K562 (cell line): ENCODE measurements around the gene FHIT. TPM values are rescaled to one million over a fixed set of nuclear protein-coding genes. Genes with fewer than 3 reads are reported as not detected.
A peak's percentile ranks its signal among the peaks of the same experiment; 100 is the strongest.
"Not testable (repeated sequence)": the region's sequence is repeated elsewhere in the genome, so short reads cannot be mapped to it uniquely, and the experiment has no call there.

Experiments used
- ATAC-seq: fragments of 200-7000 bp; cut with Tn5 transposase; 3 replicates; pipeline ENCODE4 v1.9.1; 2020; ENCODE audit warnings: moderate library complexity
- BruUV-seq: library from RNA; stranded (reverse); fragments of 400-500 nt; replicated peaks from 2 replicates; lab custom pipeline; 2021; lab: Mats Ljungman, UMichigan
- CTCF ChIA-PET: fragments of 300-600 bp; formaldehyde crosslinking; extraction: SDS; loops from one replicate; lab custom pipeline; 2021; ENCODE audit warnings: low intra/inter-chr PET ratio; lab: Yijun Ruan, JAX
- POLR2A ChIA-PET: fragments of 300-600, 350-650 bp; sonication (Branson Sonifier 250); formaldehyde crosslinking; extraction: SDS; loops from one replicate; lab custom pipeline; 2021; ENCODE audit warnings: antibody characterized with exemption, inconsistent platforms; lab: Yijun Ruan, JAX
- DNase-seq, 4 experiments: peaks; one replicate each; pipeline versions ENCODE4 v3.0.0 to v3.0.0-alpha.2; 2011 to 2018; ENCODE audit warnings: low spot score in 3 of 4, mixed read lengths in 3 of 4; ENCODE audit errors: extremely low read depth in 1 of 4
- FAIRE-seq: peaks from 2 replicates; lab custom pipeline; 2011; peaks lifted over from hg19 to GRCh38; lab: Jason Lieb, UNC
- H2AFZ ChIP-seq: 2 replicates; pipeline ENCODE4 v1.6.0; 2011; ENCODE audit warnings: low read depth, low read length, control low read depth, inconsistent platforms
- H3K27ac ChIP-seq: fragments of 200-600 bp; 3 replicates; pipeline ENCODE4 v1.8.0; 2011; ENCODE audit warnings: low read depth, mild to moderate bottlenecking, control low read depth, inconsistent platforms, low read length, moderate library complexity, mixed read lengths; ENCODE audit errors: extremely low read depth
- H3K27me3 ChIP-seq, 2 experiments: fragments of 300-600 bp in 1 of 2; 2 replicates in 1 of 2; 3 replicates in 1 of 2; pipeline versions ENCODE4 v1.6.0 to v1.8.0; 2011; ENCODE audit warnings: inconsistent platforms in 2 of 2, low read length in 2 of 2, mild to moderate bottlenecking in 1 of 2, mixed read lengths in 1 of 2, moderate library complexity in 1 of 2; ENCODE audit not compliant: control insufficient read depth in 2 of 2, insufficient read depth in 2 of 2
- H3K36me3 ChIP-seq: fragments of 300-600 bp; 3 replicates; pipeline ENCODE4 v1.8.0; 2011; ENCODE audit warnings: mild to moderate bottlenecking, low read length, inconsistent platforms; ENCODE audit not compliant: control insufficient read depth, insufficient read depth
- H3K4me1 ChIP-seq, 2 experiments: fragments of 200-600 bp in 1 of 2; replicated peaks in 1 of 2; 2 replicates in 1 of 2; 3 replicates in 1 of 2; pipeline versions ENCODE4 v1.5.1 to v1.8.0; 2011; ENCODE audit warnings: inconsistent platforms in 2 of 2, low read length in 2 of 2, mild to moderate bottlenecking in 1 of 2, mixed read lengths in 1 of 2, moderate library complexity in 1 of 2; ENCODE audit not compliant: control insufficient read depth in 2 of 2, insufficient read depth in 2 of 2
- H3K4me2 ChIP-seq: 2 replicates; pipeline ENCODE4 v1.6.1; 2011; ENCODE audit warnings: low read length, control low read depth, inconsistent platforms, mixed read lengths; ENCODE audit not compliant: insufficient read depth
- H3K4me3 ChIP-seq: fragments of 200-600 bp; sonication (generic), shearing (Covaris generic); 2 replicates; pipeline ENCODE4 v1.5.1; 2016; ENCODE audit warnings: control low read depth, inconsistent platforms
- H3K79me2 ChIP-seq: fragments of 200-600 bp; 3 replicates; pipeline ENCODE4 v1.8.0; 2011; ENCODE audit warnings: low read length, inconsistent platforms; ENCODE audit not compliant: control insufficient read depth, insufficient read depth
- H3K9ac ChIP-seq, 2 experiments: 2 replicates each; pipeline versions ENCODE4 v1.6.0 to v1.6.1; 2011; ENCODE audit warnings: low read depth in 2 of 2, low read length in 2 of 2, control low read depth in 1 of 2, inconsistent platforms in 1 of 2, mild to moderate bottlenecking in 1 of 2, mixed read lengths in 1 of 2; ENCODE audit not compliant: insufficient read depth in 1 of 2
- H3K9me1 ChIP-seq: one replicate; pipeline ENCODE4 v1.6.0; 2011; ENCODE audit warnings: inconsistent platforms, mild to moderate bottlenecking, low read length, moderate library complexity; ENCODE audit not compliant: control insufficient read depth, insufficient read depth
- H3K9me3 ChIP-seq: replicated peaks from 2 replicates; pipeline ENCODE4 v1.5.1; 2011; ENCODE audit warnings: low read depth, low read length, inconsistent platforms; ENCODE audit not compliant: control insufficient read depth, insufficient read depth
- H4K20me1 ChIP-seq: replicated peaks from 2 replicates; pipeline ENCODE4 v1.6.1; 2011; ENCODE audit warnings: low read length, inconsistent platforms, mixed read lengths; ENCODE audit not compliant: control insufficient read depth, insufficient read depth
- SOX6 ChIP-seq: fragments of 450-650 bp; IDR thresholded peaks from 2 replicates; pipeline ENCODE4 v1.6.1; 2014; ENCODE audit warnings: mild to moderate bottlenecking
- WGBS: fragments of 100-300 bp; shearing (Covaris generic); methylation state at CpG from one replicate; pipeline ENCODE4 v1.1.6; 2016; ENCODE audit warnings: low coverage, mixed read lengths; ENCODE audit not compliant: insufficient coverage; ENCODE audit errors: missing lambda C conversion rate; 5-methylcytosine and 5-hydroxymethylcytosine counted together
- in situ Hi-C: fragments of 300-500 bp; cut with MboI; formaldehyde crosslinking; loops from 4 replicates; pipeline ENCODE4 v1.15.0; 2018; ENCODE audit warnings: inconsistent platforms, mixed read lengths
- intact Hi-C: fragments of 100-400 bp; cut with micrococcal nuclease; formaldehyde crosslinking; loops from 2 replicates; pipeline ENCODE4 v1.14.2; 2022
- polyA plus RNA-seq, 8 experiments: library from polyadenylated mRNA; depleted of rRNA in 4 of 8; stranded (reverse) in 5 of 8; unstranded in 3 of 8; fragments of >200 nt; fragmentation: Nextera tagmentation in 2 of 8; fragmentation: Illumina TruSeq in 1 of 8; extraction: Ambion mirVana in 2 of 8; extraction: Trizol in 1 of 8; gene quantifications; 2 replicates each; pipeline versions ENCODE4 v1.2.1 to v1.2.3, GENCODE V29; 2011 to 2014; ENCODE audit warnings: inconsistent platforms in 1 of 8, missing spikeins in 1 of 8
- total RNA-seq, 7 experiments: library from RNA; depleted of rRNA in 6 of 7; stranded (reverse); fragments of >200 nt in 6 of 7; fragmentation: Illumina TruSeq in 2 of 7; extraction: Trizol in 2 of 7; gene quantifications; 2 replicates each; pipeline versions ENCODE4 v1.2.1 to v1.2.3, GENCODE V29; 2011 to 2021; ENCODE audit warnings: low replicate concordance in 1 of 7
- TF ChIP-seq, protein P1 (sequence below): fragments of 450-650 bp; formaldehyde crosslinking; IDR thresholded peaks from 2 replicates; pipeline ENCODE4 v1.4.0; 2020; ENCODE audit warnings: mild to moderate bottlenecking, mixed read lengths

The FHIT gene
- total and polyA plus RNA-seq, 9 of the 15 experiments (the other 6 are each of a cell fraction or from before 2014, with no cell fraction given) = 1.7 to 9.1 (median 4.3) TPM

DNA sequence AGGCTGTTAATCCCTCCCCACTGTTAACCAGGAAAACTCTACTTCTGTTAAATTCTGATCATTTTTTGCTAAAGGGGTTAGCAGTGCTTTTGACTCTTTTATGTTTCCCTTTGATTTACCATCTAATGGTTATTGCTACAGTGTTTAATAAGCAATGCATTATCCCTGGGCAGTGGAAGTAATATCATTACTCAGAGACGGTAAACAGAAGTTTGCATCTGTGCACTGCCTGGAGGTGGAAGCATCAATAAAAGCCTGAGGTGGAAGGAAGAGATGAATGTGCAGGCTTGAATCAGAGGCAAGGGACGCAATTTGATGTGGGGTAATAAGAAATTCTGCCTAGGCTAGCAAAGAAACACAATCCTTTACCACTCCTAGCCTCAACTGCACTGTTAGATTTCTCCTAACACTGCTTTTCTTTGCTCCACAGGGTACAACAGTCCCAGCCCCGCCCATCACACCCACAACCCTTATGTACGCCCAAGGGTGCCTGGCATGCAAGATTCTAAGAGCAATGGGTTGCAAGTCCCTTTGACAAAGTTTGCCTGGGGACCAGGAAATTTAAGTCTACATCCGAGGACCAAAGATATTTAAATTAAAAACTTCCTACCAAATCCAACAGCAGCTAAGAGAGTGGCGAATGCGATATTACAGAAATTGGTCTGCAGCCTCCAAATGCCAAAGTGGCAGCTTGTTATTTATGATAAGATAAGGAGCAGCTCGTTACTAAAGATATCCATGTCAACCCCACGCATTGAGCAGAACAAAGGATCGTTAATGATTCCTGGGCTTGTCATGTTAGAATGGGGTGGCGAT lies 261.4 kb downstream of the FHIT start (continued):
- TF ChIP-seq, protein P1, sequence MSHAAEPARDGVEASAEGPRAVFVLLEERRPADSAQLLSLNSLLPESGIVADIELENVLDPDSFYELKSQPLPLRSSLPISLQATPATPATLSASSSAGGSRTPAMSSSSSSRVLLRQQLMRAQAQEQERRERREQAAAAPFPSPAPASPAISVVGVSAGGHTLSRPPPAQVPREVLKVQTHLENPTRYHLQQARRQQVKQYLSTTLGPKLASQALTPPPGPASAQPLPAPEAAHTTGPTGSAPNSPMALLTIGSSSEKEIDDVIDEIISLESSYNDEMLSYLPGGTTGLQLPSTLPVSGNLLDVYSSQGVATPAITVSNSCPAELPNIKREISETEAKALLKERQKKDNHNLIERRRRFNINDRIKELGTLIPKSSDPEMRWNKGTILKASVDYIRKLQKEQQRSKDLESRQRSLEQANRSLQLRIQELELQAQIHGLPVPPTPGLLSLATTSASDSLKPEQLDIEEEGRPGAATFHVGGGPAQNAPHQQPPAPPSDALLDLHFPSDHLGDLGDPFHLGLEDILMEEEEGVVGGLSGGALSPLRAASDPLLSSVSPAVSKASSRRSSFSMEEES (CRISPR knock-in tag) = no peak
- peak; percentile 49; the same call in 1 of the 2 replicates for TF ChIP-seq SOX6

DNA sequence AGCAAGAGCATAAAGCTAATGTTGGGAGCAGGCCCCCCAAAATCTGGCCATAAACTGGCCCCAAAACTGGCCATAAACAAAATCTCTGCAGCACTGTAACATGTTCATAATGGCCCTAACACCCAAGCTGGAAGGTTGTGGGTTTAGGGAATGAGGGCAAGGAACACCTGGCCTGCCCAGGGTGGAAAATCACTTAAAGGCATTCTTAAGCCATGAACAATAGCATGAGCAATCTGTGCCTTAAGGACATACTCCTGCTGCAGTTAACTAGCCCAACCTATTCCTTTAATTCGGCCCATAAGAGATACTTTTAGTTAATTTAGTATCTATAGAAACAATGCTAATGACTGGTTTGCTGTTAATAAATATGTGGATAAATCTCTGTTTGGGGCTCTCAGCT lies 264.1 kb downstream of the FHIT start:
- POLR2A ChIA-PET, DNase-seq, CTCF ChIA-PET, ATAC-seq, H3K27ac ChIP-seq, H4K20me1 ChIP-seq, H3K27me3 ChIP-seq, H3K4me3 ChIP-seq, FAIRE-seq, H3K4me2 ChIP-seq, H3K9me1 ChIP-seq, H3K36me3 ChIP-seq, BruUV-seq, H2AFZ ChIP-seq, H3K4me1 ChIP-seq, H3K79me2 ChIP-seq, H3K9ac ChIP-seq, in situ Hi-C loops, H3K9me3 ChIP-seq, intact Hi-C loops: not testable (repeated sequence)
- 0% methylated on average over 1 of the region's 1 CpG for WGBS
